Middle frontal gyrus (tissue), 1 donor: ENCODE data around the gene CNDP1.
A peak's percentile ranks its signal among the peaks of the same experiment; 100 is the strongest.
"Not testable (repeated sequence)": the region's sequence is repeated elsewhere in the genome, so short reads cannot be mapped to it uniquely, and the experiment has no call there.

Experiments used
- DNase-seq: peaks from one replicate; pipeline ENCODE4 v3.0.0-alpha.2; 2015; ENCODE audit warnings: low spot score; ENCODE audit errors: extremely low spot score

CNDP1 gene

DNA sequence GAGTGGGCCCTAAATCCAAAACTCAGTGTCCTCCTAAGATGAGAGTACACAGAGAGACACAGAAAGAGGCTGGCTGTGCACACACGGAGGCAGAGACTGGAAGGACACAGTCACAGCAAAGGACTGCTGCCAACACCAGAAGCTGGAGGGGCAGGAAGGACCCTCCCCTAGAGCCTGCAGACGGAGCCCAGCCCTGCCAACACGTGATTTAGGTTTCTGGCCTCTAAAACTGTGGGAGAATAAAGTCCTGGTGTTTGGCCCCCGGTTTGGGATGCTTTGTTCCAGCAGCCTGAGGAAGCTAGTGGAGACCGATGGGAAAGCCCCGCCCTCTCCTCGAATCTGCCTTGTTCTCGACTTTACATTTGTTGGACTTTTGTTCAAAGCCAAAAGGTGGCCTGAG, 10.6 kb downstream of the CNDP1 start:
- DNase-seq, result no peak

DNA sequence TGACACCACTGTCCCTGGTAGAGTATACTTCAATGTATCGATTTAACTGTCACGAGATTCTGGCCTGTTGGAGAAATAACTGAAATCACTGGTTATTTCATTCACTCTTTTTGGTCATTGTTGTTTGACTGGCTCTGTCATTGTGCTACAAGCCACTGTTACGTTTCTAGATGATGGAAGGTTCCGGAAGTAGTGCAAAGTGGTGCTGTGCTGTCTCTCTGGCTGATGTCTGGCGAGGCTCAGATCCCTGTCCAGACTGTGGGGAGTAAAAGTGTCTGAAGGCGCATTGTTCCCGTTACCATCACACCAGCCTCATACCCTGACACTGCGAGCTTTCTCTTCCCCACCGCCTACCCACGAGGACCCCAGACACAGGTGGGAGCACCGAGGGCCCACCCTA, 11.7 kb downstream of the CNDP1 start:
- no peak for DNase-seq

GRCh38 chr18:74546751-74547530, 12.6 kb downstream of the CNDP1 start:
- no peak for DNase-seq

DNA sequence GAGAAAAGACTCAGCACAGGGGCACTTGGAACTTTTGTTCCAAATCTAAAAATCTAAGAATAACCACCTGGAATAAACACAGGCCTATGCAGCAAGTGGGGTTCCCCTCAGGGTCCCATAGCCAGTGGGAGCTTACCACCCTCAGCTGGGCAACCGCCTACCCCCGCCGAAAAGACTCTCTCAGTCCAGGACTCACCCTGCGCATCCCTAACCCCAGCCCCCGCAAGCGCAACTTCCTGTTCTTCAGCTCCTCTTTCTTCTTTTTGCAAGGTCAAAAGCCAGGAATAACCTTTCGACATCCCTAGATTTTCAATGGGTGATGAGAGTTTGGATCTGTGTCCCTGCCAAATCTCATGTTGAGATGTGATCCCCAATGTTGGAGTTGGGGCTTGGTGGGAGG, 13.6 kb downstream of the CNDP1 start:
- DNase-seq, result no peak

DNA sequence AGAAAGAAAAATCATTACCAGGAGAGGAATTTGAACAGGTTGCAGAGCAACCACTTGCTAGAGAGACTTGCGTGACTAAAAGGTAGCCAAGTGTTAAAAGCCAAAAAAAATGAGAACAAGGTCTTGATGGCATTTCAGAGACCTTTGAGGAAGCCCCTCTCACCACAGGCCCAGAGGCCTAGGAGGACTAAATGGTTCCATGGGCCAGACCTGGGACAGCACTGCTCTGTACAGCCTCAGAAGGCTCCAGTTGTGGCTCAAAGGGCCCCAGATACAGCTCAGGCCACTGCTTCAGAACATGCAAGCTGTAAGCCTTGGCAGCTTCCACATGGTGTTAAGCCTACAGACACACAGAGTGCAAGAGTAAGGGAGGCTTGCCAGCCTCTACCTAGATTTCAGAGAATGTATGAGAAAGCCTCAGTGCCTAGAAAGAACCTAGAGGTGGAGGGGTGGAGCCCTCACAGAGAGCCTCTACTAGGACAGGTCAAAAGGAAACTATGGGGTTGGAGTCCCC, 15.3 kb downstream of the CNDP1 start:
- no peak for DNase-seq

DNA sequence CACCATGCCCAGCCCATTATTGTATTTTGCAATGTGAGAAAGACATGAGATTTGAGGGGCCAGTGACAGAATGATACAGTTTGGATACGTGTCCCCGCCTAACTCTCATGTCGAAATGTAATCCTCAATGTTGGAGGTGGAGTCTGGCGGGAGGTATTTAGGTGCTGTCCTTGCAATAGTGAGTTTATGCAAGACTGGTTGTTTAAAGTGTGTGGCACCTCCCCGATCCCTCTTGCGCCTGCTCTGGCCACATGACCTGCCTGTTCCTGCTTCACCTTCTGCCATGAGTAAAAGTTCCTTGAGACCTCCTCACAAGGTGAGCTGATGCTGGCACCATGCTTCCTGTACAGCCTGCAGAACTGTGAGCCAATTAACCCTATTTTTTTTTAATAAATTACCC, 16.6 kb downstream of the CNDP1 start:
- DNase-seq, result no peak

DNA sequence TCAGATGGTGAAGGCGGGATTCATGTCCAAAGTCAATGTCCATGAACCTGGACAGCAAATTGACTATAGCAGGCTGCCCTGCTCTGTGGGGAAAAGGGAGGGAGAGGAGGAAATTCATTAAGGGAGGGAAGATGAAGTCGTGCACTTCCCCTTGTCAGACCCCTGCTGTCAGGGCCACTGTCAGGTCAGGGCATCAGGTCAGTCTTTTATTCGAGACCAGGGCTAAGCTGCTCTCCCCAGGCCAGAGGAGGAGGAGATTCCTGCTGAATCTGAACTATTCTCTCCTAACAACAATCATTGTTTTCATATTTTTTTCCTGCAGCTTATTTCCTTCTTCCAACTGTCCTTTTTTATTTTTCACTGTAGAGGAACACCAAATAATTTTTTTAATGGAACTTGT, 17.2 kb downstream of the CNDP1 start:
- DNase-seq, result no peak

GRCh38 chr18:74551936-74552555, 17.7 kb downstream of the CNDP1 start:
- DNase-seq, result peak; percentile 77

GRCh38 chr18:74556126-74556525, 21.8 kb downstream of the CNDP1 start:
- DNase-seq, result no peak

GRCh38 chr18:74558096-74558495, 23.8 kb downstream of the CNDP1 start:
- DNase-seq, result no peak

- DNase-seq, result no peak
Observed at GRCh38 chr18:74562131-74562730, 27.9 kb downstream of the CNDP1 start.

- DNase-seq, result no peak
Observed at GRCh38 chr18:74562775-74563174, 28.5 kb downstream of the CNDP1 start.

DNA sequence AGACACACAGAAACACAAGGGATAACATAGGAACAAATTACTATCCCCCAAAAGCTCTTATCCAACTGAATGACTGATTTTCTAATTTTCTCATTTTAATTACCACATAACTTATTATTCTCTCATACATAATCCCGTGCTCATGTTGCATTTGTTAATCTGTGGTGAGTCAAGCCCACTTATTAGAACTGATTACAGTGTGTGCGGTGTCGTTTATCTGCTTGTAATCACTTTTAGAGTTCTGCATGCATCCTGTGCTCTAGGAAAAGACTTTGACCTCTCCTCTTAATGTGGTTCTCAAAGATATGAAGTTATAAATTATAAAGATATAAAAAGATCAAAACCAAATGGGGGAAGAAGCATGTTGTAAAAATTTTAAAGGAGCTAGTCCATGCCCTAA, 29.7 kb downstream of the CNDP1 start:
- no peak for DNase-seq

- DNase-seq, result not testable (repeated sequence)
Observed at GRCh38 chr18:74565164-74565563, 30.9 kb downstream of the CNDP1 start.

DNA sequence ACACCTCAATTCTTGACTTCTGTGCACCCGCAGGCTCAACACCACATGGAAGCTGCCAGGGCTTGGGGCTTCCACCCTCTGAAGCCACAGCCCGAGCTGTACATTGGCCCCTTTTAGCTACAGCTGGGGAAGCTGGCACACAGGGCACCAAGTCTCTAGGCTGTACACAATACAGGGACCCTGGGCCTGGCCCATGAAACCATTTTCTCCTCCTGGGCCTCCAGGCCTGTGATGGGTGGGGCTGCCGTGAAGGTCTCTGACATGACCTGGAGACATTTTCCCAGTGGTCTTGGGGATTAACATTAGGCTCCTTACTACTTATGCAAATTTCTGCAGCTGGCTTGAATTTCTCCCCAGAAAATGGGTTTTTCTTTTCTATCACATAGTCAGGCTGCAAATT, 31.7 kb downstream of the CNDP1 start:
- not testable (repeated sequence) for DNase-seq

- no peak for DNase-seq
Observed at GRCh38 chr18:74567822-74568221, 33.5 kb downstream of the CNDP1 start.

DNA sequence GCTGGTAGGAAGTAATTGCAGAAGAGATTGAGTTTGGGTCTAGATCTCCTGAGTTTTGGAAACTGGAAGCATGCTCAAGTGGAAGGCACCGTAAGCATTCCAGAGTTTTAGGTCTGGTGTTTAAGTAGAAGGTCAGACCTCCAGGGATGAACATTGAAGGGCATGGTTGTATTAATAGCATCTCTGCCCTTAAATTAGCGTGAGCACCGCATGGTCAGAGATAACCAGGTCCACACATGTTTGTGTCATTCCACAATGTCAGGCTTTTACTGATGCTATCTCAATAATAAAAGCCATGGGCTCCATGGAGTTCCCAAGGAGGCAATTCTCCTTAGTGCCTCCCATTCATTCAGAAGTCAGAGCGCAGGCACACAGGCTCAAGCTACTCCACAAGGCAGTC, 35.1 kb downstream of the CNDP1 start:
- no peak for DNase-seq

DNA sequence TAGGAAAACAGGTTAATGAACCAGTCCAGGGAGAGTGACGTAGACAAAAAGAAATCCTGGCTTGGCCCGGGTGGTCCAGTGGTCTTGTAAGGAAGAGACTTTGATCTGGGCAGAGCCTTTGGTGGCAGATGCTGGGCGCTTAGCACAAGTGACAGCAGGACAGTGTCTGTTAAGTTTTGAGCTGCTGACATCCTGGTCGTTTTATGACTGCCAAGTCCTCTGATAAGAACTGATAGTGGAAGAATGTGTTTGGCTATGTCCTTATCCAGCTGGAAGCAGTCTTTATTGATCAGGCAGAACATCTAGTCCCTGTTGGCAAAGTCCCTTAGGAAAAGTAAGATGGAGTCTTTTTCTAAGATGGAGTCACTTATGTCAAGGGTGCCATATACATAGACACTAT, 36.0 kb downstream of the CNDP1 start:
- DNase-seq, result no peak

- no peak for DNase-seq
Observed at GRCh38 chr18:74571895-74572680, 37.8 kb downstream of the CNDP1 start.

GRCh38 chr18:74573053-74573452, 38.8 kb downstream of the CNDP1 start:
- no peak for DNase-seq

- DNase-seq, result no peak
Observed at GRCh38 chr18:74574916-74575315, 40.6 kb downstream of the CNDP1 start.

- DNase-seq, result no peak
Observed at GRCh38 chr18:74577019-74577418, 42.7 kb downstream of the CNDP1 start.
